IMR-90 (cell line): ENCODE results near the gene ALG1. TPM values are rescaled to one million over a fixed set of nuclear protein-coding genes. Genes with fewer than 3 reads are reported as not detected.

Experiments used
- ATAC-seq: fragments of 200-7000 bp; cut with Tn5 transposase; 2 replicates; pipeline ENCODE4 v1.9.1; 2020; ENCODE audit warnings: low read depth, mild to moderate bottlenecking, moderate library complexity
- BruUV-seq: library from RNA; stranded (reverse); fragments of 400-500 nt; replicated peaks from 2 replicates; lab custom pipeline; 2021; lab: Mats Ljungman, UMichigan
- CTCF ChIA-PET: fragments of 300-600 bp; formaldehyde crosslinking; extraction: SDS; loops from one replicate; lab custom pipeline; 2021; ENCODE audit warnings: antibody characterized with exemption; lab: Yijun Ruan, JAX
- POLR2A ChIA-PET: fragments of 300-600 bp; sonication (Branson Sonifier 250); formaldehyde crosslinking; loops from one replicate; lab custom pipeline; 2022; ENCODE audit warnings: antibody characterized with exemption; ENCODE audit not compliant: unreplicated experiment; lab: Charles Lee
- DNase-seq: peaks from one replicate; pipeline ENCODE4 v3.0.0; 2013
- H2AFZ ChIP-seq: replicated peaks from 2 replicates; pipeline ENCODE3; 2013; ENCODE audit warnings: low read length, mild to moderate bottlenecking; ENCODE audit not compliant: poor library complexity
- H2AK5ac ChIP-seq: 2 replicates; pipeline ENCODE4 v1.6.1; 2013; ENCODE audit warnings: low read depth, low read length, inconsistent platforms
- H2AK9ac ChIP-seq: replicated peaks from 2 replicates; pipeline ENCODE3; 2013; ENCODE audit warnings: mild to moderate bottlenecking, low read depth, low read length, moderate library complexity; ENCODE audit not compliant: poor library complexity
- H2BK120ac ChIP-seq: 2 replicates; pipeline ENCODE4 v1.6.1; 2013; ENCODE audit warnings: low read depth, low read length, inconsistent platforms
- H2BK15ac ChIP-seq: 3 replicates; pipeline ENCODE4 v1.6.1; 2013; ENCODE audit warnings: low read depth, low read length, inconsistent platforms
- H2BK20ac ChIP-seq: 2 replicates; pipeline ENCODE4 v1.6.1; 2013; ENCODE audit warnings: low read depth, mild to moderate bottlenecking, inconsistent platforms, low read length, moderate library complexity
- H2BK5ac ChIP-seq: 2 replicates; pipeline ENCODE4 v1.6.1; 2013; ENCODE audit warnings: mild to moderate bottlenecking, low read depth, low read length, inconsistent platforms; ENCODE audit not compliant: poor library complexity, severe bottlenecking
- H3K14ac ChIP-seq: replicated peaks from 2 replicates; pipeline ENCODE4 v1.6.1; 2013; ENCODE audit warnings: low read depth, low read length, inconsistent platforms
- H3K18ac ChIP-seq: 2 replicates; pipeline ENCODE4 v1.6.1; 2013; ENCODE audit warnings: low read depth, low read length, control low read depth
- H3K23ac ChIP-seq: 2 replicates; pipeline ENCODE4 v1.6.1; 2013; ENCODE audit warnings: low read depth, low read length, inconsistent platforms
- H3K27ac ChIP-seq: 2 replicates; pipeline ENCODE4 v1.5.1; 2013; ENCODE audit warnings: mild to moderate bottlenecking, control low read depth, low read length; ENCODE audit not compliant: insufficient read depth
- H3K27me3 ChIP-seq: 2 replicates; pipeline ENCODE4 v1.6.1; 2013; ENCODE audit warnings: low read length; ENCODE audit not compliant: control insufficient read depth, insufficient read depth
- H3K36me3 ChIP-seq: 2 replicates; pipeline ENCODE4 v1.6.1; 2013; ENCODE audit warnings: low read length, mixed read lengths; ENCODE audit not compliant: control insufficient read depth, insufficient read depth
- H3K4ac ChIP-seq: 2 replicates; pipeline ENCODE4 v1.6.1; 2013; ENCODE audit warnings: low read depth, low read length, inconsistent platforms
- H3K4me1 ChIP-seq: 2 replicates; pipeline ENCODE4 v1.6.1; 2013; ENCODE audit warnings: low read length, mixed read lengths; ENCODE audit not compliant: control insufficient read depth, insufficient read depth
- H3K4me2 ChIP-seq: 2 replicates; pipeline ENCODE4 v1.6.1; 2013; ENCODE audit warnings: low read depth, mild to moderate bottlenecking, control low read depth, low read length, moderate library complexity
- H3K4me3 ChIP-seq: 2 replicates; pipeline ENCODE4 v1.5.1; 2013; ENCODE audit warnings: low read depth, mild to moderate bottlenecking, control low read depth, low read length, moderate library complexity; ENCODE audit not compliant: insufficient read depth
- H3K56ac ChIP-seq: 2 replicates; pipeline ENCODE4 v1.6.1; 2013; ENCODE audit warnings: low read length, inconsistent platforms; ENCODE audit not compliant: insufficient read depth; ENCODE audit errors: extremely low read depth
- H3K79me1 ChIP-seq, 2 experiments: 2 replicates each; pipeline ENCODE4 v1.6.1; 2013; ENCODE audit warnings: low read length in 2 of 2, inconsistent platforms in 1 of 2, low read depth in 1 of 2
- H3K9ac ChIP-seq: 2 replicates; pipeline ENCODE4 v1.6.1; 2013; ENCODE audit warnings: low read depth, low read length, control low read depth
- H3K9me1 ChIP-seq: 2 replicates; pipeline ENCODE4 v1.6.1; 2013; ENCODE audit warnings: low read length, inconsistent platforms; ENCODE audit not compliant: insufficient read depth
- H3K9me3 ChIP-seq: 2 replicates; pipeline ENCODE4 v1.6.1; 2013; ENCODE audit warnings: low read length; ENCODE audit not compliant: control insufficient read depth, insufficient read depth
- H4K20me1 ChIP-seq: 2 replicates; pipeline ENCODE4 v1.6.1; 2013; ENCODE audit warnings: low read length, inconsistent platforms; ENCODE audit not compliant: insufficient read depth
- H4K5ac ChIP-seq: 2 replicates; pipeline ENCODE4 v1.6.1; 2013; ENCODE audit warnings: mild to moderate bottlenecking, low read depth, low read length, control low read depth
- H4K8ac ChIP-seq, 2 experiments: 2 replicates each; pipeline ENCODE4 v1.6.1; 2013; ENCODE audit warnings: low read depth in 2 of 2, low read length in 2 of 2, control low read depth in 1 of 2, inconsistent platforms in 1 of 2
- H4K91ac ChIP-seq: 2 replicates; pipeline ENCODE4 v1.6.1; 2013; ENCODE audit warnings: low read depth, low read length, inconsistent platforms; ENCODE audit not compliant: insufficient read depth
- MAFK ChIP-seq: IDR thresholded peaks from 2 replicates; pipeline ENCODE4 v1.6.1; 2012; ENCODE audit warnings: low read depth, low read length, improper control_type of control experiment
- MAZ ChIP-seq: IDR thresholded peaks from 2 replicates; pipeline ENCODE4 v1.6.1; 2012; ENCODE audit warnings: low read depth, mild to moderate bottlenecking, low read length, improper control_type of control experiment, moderate library complexity, borderline replicate concordance
- MXI1 ChIP-seq: IDR thresholded peaks from 2 replicates; pipeline ENCODE4 v1.6.1; 2012; ENCODE audit warnings: low read depth, mild to moderate bottlenecking, low read length, moderate library complexity, borderline replicate concordance
- RCOR1 ChIP-seq: IDR thresholded peaks from 2 replicates; pipeline ENCODE4 v1.6.1; 2012; ENCODE audit warnings: mild to moderate bottlenecking, low read length, improper control_type of control experiment; ENCODE audit not compliant: insufficient replicate concordance
- SMC3 ChIP-seq: fragments of 150-350 bp; IDR thresholded peaks from 2 replicates; pipeline ENCODE4 v1.6.1; 2016; ENCODE audit warnings: low read depth, mild to moderate bottlenecking, antibody characterized with exemption, low read length, moderate library complexity
- USF2 ChIP-seq: fragments of 150-350 bp; IDR thresholded peaks from 2 replicates; pipeline ENCODE4 v1.6.1; 2017; ENCODE audit warnings: mild to moderate bottlenecking, antibody characterized with exemption, low read length, low read depth
- WGBS, 2 experiments: methylation state at CpG; one replicate each; pipeline versions ENCODE4 v1.1.5 to v1.1.7; 2013; ENCODE audit warnings: missing lambda C conversion rate in 2 of 2; ENCODE audit not compliant: insufficient read length in 1 of 2; ENCODE audit errors: extremely low coverage in 2 of 2; 5-methylcytosine and 5-hydroxymethylcytosine counted together
- dilution Hi-C: fragments of 300-500 bp; cut with HindIII; formaldehyde crosslinking; loops from one replicate; pipeline ENCODE4 v1.14.3; 2018; ENCODE audit warnings: low sequenced_read_pairs; ENCODE audit not compliant: unreplicated experiment
- in situ Hi-C: fragments of 300-500 bp; cut with MboI; formaldehyde crosslinking; loops from 3 replicates; pipeline ENCODE4 v1.14.3; 2019; ENCODE audit warnings: low sequenced_read_pairs, inconsistent platforms, mixed read lengths
- intact Hi-C: fragments of 100-400 bp; cut with micrococcal nuclease; formaldehyde crosslinking; loops from 2 replicates; pipeline ENCODE4 v1.10.0; 2022
- polyA plus RNA-seq, 3 experiments: library from polyadenylated mRNA; depleted of rRNA; stranded (reverse); fragments of >200 nt; gene quantifications; 2 replicates each; pipeline ENCODE4 v1.2.3, GENCODE V29; 2012; ENCODE audit warnings: low replicate concordance in 1 of 3
- total RNA-seq: library from RNA; depleted of rRNA; stranded (reverse); fragments of >200 nt; gene quantifications from 2 replicates; pipeline ENCODE4 v1.2.3, GENCODE V29; 2012

The ALG1 gene
- total and polyA plus RNA-seq, 2 of the 4 experiments (the other 2 are of a cell fraction) = 30.9 to 41.0 TPM

GRCh38 chr16:5071341-5071680 lies 332 bp upstream of the ALG1 start:
- WGBS, 2 experiments = no CpG with 5 or more reads among the region's 7 CpGs
- Histone ChIP-seq H3K4me1 (peaks cover 3% of the 10 kb centered on the region; the same call in 1 of the 2 replicates), H2AK5ac (no peak overlapping the region), H3K4ac (peak overlapping the region; percentile 47; the same call in 1 of the 2 replicates), H3K18ac (no peak overlapping the region), H2BK5ac (peak overlapping the region; percentile 47), H3K79me1 (peaks cover 4 to 38% of the 10 kb centered on the region in 2 experiments; a peak in 3 of 4 replicates), H3K36me3 (peaks cover 12% of the 10 kb centered on the region), H3K9me1 (peaks cover 9% of the 10 kb centered on the region), H4K20me1 (no peaks in the 10 kb centered on the region), H2AK9ac (no peak overlapping the region), H4K91ac (peak overlapping the region; percentile 60), H3K56ac (peak overlapping the region; percentile 22; the same call in 1 of the 2 replicates), H3K4me2 (peak overlapping the region; percentile 70), H3K4me3 (peak overlapping the region; percentile 79; the same call in 1 of the 2 replicates), H2AFZ (peak overlapping the region; percentile 99), H3K27ac (peak overlapping the region; percentile 6; the same call in 1 of the 2 replicates), H3K9ac (no peak overlapping the region; the same call in 1 of the 2 replicates), H3K9me3 (no peaks in the 10 kb centered on the region), H3K27me3 (peaks cover 2% of the 10 kb centered on the region; the same call in 1 of the 2 replicates), H3K14ac (peak overlapping the region; percentile 79), H2BK20ac (no peak overlapping the region), H4K8ac (peak overlapping the region; percentile 98 to 99), H2BK120ac (peak overlapping the region; percentile 44), H2BK15ac (no peak overlapping the region), H4K5ac (peak overlapping the region; percentile 99), H3K23ac (no peak overlapping the region)
- TF ChIP-seq RCOR1 = no peak
- no peak for TF ChIP-seq MAZ
- no peak for TF ChIP-seq USF2
- TF ChIP-seq MAFK = no peak
- no peak for TF ChIP-seq MXI1
- TF ChIP-seq SMC3 = no peak
- no TSS peak for BruUV-seq
- intact Hi-C loops = no loop called here
- in situ Hi-C loops = no loop called here
- ATAC-seq (no peak), DNase-seq (no peak)
- ChIA-PET CTCF (no interaction called here), POLR2A (no interaction called here)
- dilution Hi-C loops = no loop called here
